Spleen (tissue), 13 donors: ENCODE measurements around the gene KIDINS220. TPM values are rescaled to one million over a fixed set of nuclear protein-coding genes. Genes with fewer than 3 reads are reported as not detected.

Experiments used
- DNase-seq: peaks from one replicate; pipeline ENCODE4 v3.0.0-alpha.2; 2020
- H3K27ac ChIP-seq, 8 donors: fragments of 200-600 bp; sonication (generic) in 7 of 8; 1 replicate in 4 of 8; 2 replicates in 4 of 8; pipeline versions ENCODE4 v1.5.0 to v1.8.0; 2016 to 2021; ENCODE audit warnings: inconsistent platforms in 4 of 8, mild to moderate bottlenecking in 4 of 8, moderate library complexity in 1 of 8
- H3K27me3 ChIP-seq, 7 donors: fragments of 200-600 bp; sonication (generic) in 6 of 7; replicated peaks in 1 of 7; 1 replicate in 4 of 7; 2 replicates in 3 of 7; pipeline versions ENCODE4 v1.5.0 to v1.8.0; 2016 to 2021; ENCODE audit warnings: inconsistent platforms in 3 of 7, mild to moderate bottlenecking in 1 of 7
- H3K36me3 ChIP-seq, 6 donors: fragments of 200-600 bp; sonication (generic) in 5 of 6; 1 replicate in 4 of 6; 2 replicates in 2 of 6; pipeline versions ENCODE4 v1.5.0 to v1.8.0; 2016 to 2021; ENCODE audit warnings: inconsistent platforms in 2 of 6
- H3K4me1 ChIP-seq, 6 donors: fragments of 200-600 bp; sonication (generic) in 5 of 6; 1 replicate in 3 of 6; 2 replicates in 3 of 6; pipeline versions ENCODE4 v1.5.0 to v1.8.0; 2016 to 2021; ENCODE audit warnings: inconsistent platforms in 3 of 6
- H3K4me3 ChIP-seq, 8 donors: fragments of 200-600 bp; sonication (generic) in 7 of 8; 1 replicate in 4 of 8; 2 replicates in 4 of 8; pipeline versions ENCODE4 v1.5.0 to v1.8.0; 2016 to 2021; ENCODE audit warnings: inconsistent platforms in 4 of 8, mild to moderate bottlenecking in 4 of 8, moderate library complexity in 2 of 8
- H3K9me3 ChIP-seq, 8 donors: fragments of 200-600 bp; sonication (generic) in 7 of 8; 1 replicate in 4 of 8; 2 replicates in 4 of 8; pipeline versions ENCODE4 v1.5.0 to v1.8.0; 2016 to 2021; ENCODE audit warnings: inconsistent platforms in 4 of 8
- POLR2A ChIP-seq, 3 donors: fragments of 450-650 bp; IDR thresholded peaks; one replicate each; pipeline ENCODE4 v1.5.1; 2017; ENCODE audit warnings: antibody characterized with exemption in 3 of 3, mild to moderate bottlenecking in 1 of 3
- POLR2AphosphoS5 ChIP-seq, 3 donors: sonication (generic); formaldehyde crosslinking; IDR thresholded peaks; one replicate each; pipeline ENCODE4 v1.5.1; 2017; ENCODE audit warnings: antibody characterized with exemption in 3 of 3
- WGBS, 5 donors: extraction: QIAGEN DNeasy Blood & Tissue Kit in 3 of 5; methylation state at CpG; one replicate each; pipeline versions ENCODE4 v1.1.5 to v1.1.7; 2013 to 2018; 5-methylcytosine and 5-hydroxymethylcytosine counted together
- intact Hi-C: fragments of 100-400 bp; cut with DNase I; formaldehyde crosslinking; loops from one replicate; pipeline ENCODE4 v1.15.0; 2023; ENCODE audit warnings: low total_unique reads
- long read RNA-seq, 2 donors: transcript quantifications; one replicate each; lab custom pipeline, GENCODE V29; 2026
- polyA plus RNA-seq, 3 donors: library from polyadenylated mRNA; stranded (reverse); fragments of 200-250 nt; gene quantifications; one replicate each; pipeline ENCODE4 v1.2.1, GENCODE V29; 2013
- total RNA-seq, 7 donors: library from RNA; depleted of rRNA in 3 of 7; stranded (reverse); fragments of >200 nt in 3 of 7; fragmentation: NEBNext Ultra II Directional in 4 of 7; extraction: Animal tissue kit (Norgen Biotek cat#: 25700) in 4 of 7; gene quantifications; one replicate each; pipeline versions ENCODE4 v1.1.0 to v1.2.1, GENCODE V29; 2016 to 2021
- TF ChIP-seq, protein P1 (sequence below), 11 experiments: fragments of 200-600 bp in 7 of 11; fragments of 450-650 bp in 4 of 11; sonication (generic) in 4 of 11; IDR thresholded peaks in 8 of 11; conservative IDR thresholded peaks in 3 of 11; 1 replicate in 7 of 11; 2 replicates in 4 of 11; pipeline versions ENCODE4 v1.4.0 to v1.8.0; 2016 to 2021; ENCODE audit warnings: antibody characterized with exemption in 11 of 11, inconsistent platforms in 4 of 11, mild to moderate bottlenecking in 1 of 11
- donor health status: healthy with polysubstance abuse.
- donor health status: DM: no; HTN: no; CAD: no; lungs with moderate emphysema.
- donor health status: DM: no; HTN: no; CAD: no.
- donor health status: Bipolar disorder and iron deficiency.
- donor health status: healthy.
- donor health status: DM: no; HTN: no; CAD: no.
- donor health status: DM: yes; HTN: yes; CAD: no.

KIDINS220 gene
- 10 to 100 TPM; 48.3 to 84.1 (median 66.0) TPM for total RNA-seq
- 1 to 10 TPM; 6.0 to 7.4 (median 6.8) TPM for polyA plus RNA-seq
- long read RNA-seq, donor 1, partial matches to known transcripts: 0 of 3 reads
- long read RNA-seq, donor 1, other reads (novel, unspliced or antisense): 0 of 3 reads
- long read RNA-seq, donor 2: 0 reads

DNA sequence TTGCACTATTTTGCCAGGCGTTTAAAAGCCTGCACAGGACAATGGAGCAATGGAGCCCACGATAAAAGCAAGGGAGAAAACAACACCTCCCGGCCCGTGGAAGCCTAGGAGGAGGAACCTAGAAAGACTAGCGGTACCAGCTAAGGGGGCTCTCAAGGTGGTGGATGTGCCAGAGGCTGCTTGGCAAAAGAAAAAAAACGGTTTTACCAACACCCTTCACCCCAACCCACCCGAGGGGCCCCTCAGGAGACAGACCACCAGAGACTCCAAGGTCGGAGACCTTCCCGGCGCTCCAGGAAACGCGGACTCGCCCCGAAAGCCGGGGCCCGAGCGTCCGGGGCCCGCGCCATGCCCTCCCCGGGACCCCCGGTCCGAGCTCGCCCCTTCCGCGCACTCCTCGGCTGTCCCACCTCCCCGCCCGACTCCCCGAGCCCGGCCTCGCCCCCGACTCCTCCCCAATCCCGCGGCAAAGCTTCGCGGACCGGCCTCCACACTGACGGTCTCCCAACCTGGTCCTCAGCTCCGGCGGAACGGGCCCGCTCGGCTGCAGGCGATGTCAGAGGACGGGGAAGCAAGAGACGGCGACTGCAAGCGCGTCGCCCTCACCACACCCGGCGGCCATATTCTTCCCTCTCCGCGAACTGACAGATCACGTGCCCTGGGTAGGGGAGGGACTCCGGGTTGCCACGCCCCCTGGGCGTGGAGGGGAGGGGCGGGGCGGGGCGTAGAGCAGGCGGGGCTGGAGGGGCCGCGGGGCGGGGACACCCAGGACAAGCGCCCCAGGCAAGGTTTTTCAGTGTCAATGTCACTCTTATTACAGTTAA, at the start of gene KIDINS220:
TSS of gene KIDINS220 (minus strand) at position 643 of the 824 bp plus-strand sequence. CDS start 10,520 bp downstream, outside the sequence.
- Histone ChIP-seq H3K9me3 (no peaks in the 10 kb centered on the region), H3K27me3 (no peaks in the 10 kb centered on the region), H3K4me1 (peaks cover 22 to 60% (median 38%) of the 10 kb centered on the region in 6 donors), H3K27ac (peak within 1 kb of the TSS in 7 of 8 donors; percentile 66 to 94 (median 81)), H3K36me3 (no peaks in the 10 kb centered on the region), H3K4me3 (peak within 1 kb of the TSS; percentile 68 to 98 (median 92))
- DNase-seq: peak; percentile 95
- WGBS, 5 donors: 0 to 1% (median 0%) methylated on average over 24 to 67 of the region's 67 CpGs
- intact Hi-C loops: no loop called here
- TF ChIP-seq POLR2A (IDR thresholded peaks at IDR 0.05) (peak in 1 of 3 donors; percentile 34), POLR2AphosphoS5 (IDR thresholded peaks at IDR 0.05) (peak; percentile 93 to 95 (median 93))
- TF ChIP-seq, protein P1, sequence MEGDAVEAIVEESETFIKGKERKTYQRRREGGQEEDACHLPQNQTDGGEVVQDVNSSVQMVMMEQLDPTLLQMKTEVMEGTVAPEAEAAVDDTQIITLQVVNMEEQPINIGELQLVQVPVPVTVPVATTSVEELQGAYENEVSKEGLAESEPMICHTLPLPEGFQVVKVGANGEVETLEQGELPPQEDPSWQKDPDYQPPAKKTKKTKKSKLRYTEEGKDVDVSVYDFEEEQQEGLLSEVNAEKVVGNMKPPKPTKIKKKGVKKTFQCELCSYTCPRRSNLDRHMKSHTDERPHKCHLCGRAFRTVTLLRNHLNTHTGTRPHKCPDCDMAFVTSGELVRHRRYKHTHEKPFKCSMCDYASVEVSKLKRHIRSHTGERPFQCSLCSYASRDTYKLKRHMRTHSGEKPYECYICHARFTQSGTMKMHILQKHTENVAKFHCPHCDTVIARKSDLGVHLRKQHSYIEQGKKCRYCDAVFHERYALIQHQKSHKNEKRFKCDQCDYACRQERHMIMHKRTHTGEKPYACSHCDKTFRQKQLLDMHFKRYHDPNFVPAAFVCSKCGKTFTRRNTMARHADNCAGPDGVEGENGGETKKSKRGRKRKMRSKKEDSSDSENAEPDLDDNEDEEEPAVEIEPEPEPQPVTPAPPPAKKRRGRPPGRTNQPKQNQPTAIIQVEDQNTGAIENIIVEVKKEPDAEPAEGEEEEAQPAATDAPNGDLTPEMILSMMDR (IDR thresholded peaks at IDR 0.05 in 8 of 11, conservative IDR thresholded peaks at IDR 0.05 in 3 of 11): no peak

DNA sequence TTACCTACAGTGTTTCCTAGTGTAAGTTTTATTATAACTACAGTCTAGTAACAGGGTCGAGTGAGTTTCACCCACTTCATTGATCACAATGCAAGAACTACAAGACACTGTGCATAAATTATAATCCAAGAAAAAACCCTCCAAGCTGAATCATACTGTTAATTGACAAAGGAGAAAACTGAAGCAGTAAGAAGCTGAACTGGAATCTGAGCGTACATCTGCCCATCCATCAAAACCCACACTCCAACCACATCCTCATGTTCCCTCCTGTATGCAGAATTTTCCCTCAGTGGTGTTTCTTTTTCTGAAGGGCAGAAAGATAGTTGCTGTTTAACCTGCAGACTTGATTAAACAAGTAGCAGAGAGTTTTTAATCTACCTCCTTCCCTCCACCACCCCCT, 49.5 kb upstream of the KIDINS220 start:
- TF ChIP-seq POLR2AphosphoS5 (IDR thresholded peaks at IDR 0.05): no peak
- TF ChIP-seq POLR2A (IDR thresholded peaks at IDR 0.05): no peak
- TF ChIP-seq, protein P1 (IDR thresholded peaks at IDR 0.05 in 8 of 11, conservative IDR thresholded peaks at IDR 0.05 in 3 of 11): no peak
- Histone ChIP-seq H3K27ac (no peak overlapping the region), H3K4me3 (no peak overlapping the region), H3K36me3 (no peaks in the 10 kb centered on the region), H3K4me1 (no peaks in the 10 kb centered on the region), H3K27me3 (no peaks in the 10 kb centered on the region), H3K9me3 (no peaks in the 10 kb centered on the region)
- no peak for DNase-seq
- intact Hi-C loops: no loop called here
- 46 to 55% (median 54%) methylated on average over 2 of the region's 2 CpGs for WGBS, 5 donors

DNA sequence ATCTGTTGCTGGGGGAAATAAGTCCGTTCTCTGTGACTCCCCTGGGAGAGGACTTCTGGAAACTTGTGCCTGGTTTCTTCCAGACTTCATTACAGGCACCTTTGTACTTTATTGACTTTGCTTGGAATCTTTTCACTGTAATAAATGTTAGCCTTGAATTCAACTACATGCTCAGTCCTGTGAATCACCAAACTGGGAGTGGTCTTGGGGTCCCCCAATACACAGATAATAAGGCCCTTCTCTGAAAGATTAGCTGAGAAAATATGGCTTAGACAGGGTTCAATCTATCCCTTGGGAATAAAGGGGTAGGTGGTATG, 48.7 kb upstream of the KIDINS220 start:
- H3K4me3 ChIP-seq: no peak overlapping the region
- H3K27ac ChIP-seq: no peak overlapping the region
- DNase-seq: no peak
- TF ChIP-seq POLR2A (IDR thresholded peaks at IDR 0.05) (no peak), POLR2AphosphoS5 (IDR thresholded peaks at IDR 0.05) (no peak)
- TF ChIP-seq, protein P1 (IDR thresholded peaks at IDR 0.05 in 8 of 11, conservative IDR thresholded peaks at IDR 0.05 in 3 of 11): no peak
- H3K9me3 ChIP-seq: no peaks in the 10 kb centered on the region
- no peaks in the 10 kb centered on the region for H3K27me3 ChIP-seq
- H3K36me3 ChIP-seq: peaks cover 0 to 4% (median 0%) of the 10 kb centered on the region in 6 donors
- no peaks in the 10 kb centered on the region for H3K4me1 ChIP-seq
- intact Hi-C loops: no loop called here
- WGBS, 5 donors: 69 to 81% (median 73%) methylated on average over 1 of the region's 1 CpG
